ENCODE results near the gene KCNK1.
"Not testable (repeated sequence)": the region's sequence is repeated elsewhere in the genome, so short reads cannot be mapped to it uniquely, and the experiment has no call there.

KCNK1 gene

DNA sequence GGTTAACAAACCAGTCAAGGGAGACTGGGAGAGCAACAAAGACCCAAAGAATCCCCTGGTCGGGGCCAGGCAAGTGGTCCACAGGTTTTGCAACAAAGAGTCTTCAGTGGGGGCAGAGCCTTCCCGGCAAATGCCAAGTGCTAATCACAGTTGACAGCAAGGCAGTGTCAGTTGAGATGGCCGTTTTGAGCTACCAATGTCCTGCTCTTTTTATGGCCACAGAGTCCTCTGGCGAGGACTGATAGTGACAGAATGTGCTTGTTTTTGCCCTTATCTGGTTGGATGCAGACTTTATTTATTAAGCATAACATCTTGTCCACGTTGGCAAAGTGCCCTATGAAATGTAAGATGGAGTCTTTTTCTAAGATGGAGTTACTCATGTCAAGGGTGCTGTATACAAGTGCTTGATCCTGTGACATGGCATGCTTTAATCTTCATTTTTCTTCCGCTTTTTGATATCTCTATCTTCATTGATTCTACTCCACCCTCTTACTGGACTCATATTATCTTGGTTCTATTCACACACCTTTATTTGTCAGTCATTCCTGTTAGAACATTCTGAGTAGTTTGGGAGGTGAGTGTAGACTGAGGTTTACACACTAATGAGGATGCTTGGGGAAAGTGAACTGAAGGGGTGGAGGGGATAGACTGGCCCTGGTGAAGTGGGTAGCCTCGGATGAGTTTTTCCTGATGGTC lies 51.8 kb downstream of the KCNK1 start:
- TF ChIP-seq, protein P1, sequence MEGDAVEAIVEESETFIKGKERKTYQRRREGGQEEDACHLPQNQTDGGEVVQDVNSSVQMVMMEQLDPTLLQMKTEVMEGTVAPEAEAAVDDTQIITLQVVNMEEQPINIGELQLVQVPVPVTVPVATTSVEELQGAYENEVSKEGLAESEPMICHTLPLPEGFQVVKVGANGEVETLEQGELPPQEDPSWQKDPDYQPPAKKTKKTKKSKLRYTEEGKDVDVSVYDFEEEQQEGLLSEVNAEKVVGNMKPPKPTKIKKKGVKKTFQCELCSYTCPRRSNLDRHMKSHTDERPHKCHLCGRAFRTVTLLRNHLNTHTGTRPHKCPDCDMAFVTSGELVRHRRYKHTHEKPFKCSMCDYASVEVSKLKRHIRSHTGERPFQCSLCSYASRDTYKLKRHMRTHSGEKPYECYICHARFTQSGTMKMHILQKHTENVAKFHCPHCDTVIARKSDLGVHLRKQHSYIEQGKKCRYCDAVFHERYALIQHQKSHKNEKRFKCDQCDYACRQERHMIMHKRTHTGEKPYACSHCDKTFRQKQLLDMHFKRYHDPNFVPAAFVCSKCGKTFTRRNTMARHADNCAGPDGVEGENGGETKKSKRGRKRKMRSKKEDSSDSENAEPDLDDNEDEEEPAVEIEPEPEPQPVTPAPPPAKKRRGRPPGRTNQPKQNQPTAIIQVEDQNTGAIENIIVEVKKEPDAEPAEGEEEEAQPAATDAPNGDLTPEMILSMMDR (IDR thresholded peaks at IDR 0.05; ENCODE audit: control insufficient read depth, insufficient read depth, low read depth, low read length, missing control alignments), result no peak
- no peak overlapping the region for H3K4me3 ChIP-seq (ENCODE audit: control insufficient read depth, low read depth, low read length)
- no peak for DNase-seq (ENCODE audit: low read depth)

DNA sequence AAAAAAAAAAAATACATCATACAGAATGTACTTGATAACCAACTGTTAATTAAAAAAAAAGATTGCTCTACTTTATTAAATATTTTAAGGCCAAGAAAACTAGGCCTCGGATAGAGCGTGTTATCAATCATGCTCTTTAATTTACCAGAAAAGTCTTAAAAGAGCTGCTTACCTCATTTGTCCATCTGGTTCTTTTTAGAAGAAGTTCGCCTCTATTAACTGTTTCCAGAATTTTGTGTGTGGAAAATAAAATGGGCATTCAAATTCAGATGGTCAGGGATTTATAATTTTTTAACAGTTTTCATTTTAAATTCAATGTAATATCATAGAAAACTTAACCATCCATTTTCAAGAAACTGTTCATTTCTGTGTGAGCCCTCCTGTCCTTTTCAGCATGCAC lies 53.8 kb downstream of the KCNK1 start:
- TF ChIP-seq, protein P1 (IDR thresholded peaks at IDR 0.05; ENCODE audit: control insufficient read depth, insufficient read depth, low read depth, low read length, missing control alignments), result no peak
- DNase-seq (ENCODE audit: low read depth), result no peak

GRCh38 chr1:233668146-233668724 lies 54.3 kb downstream of the KCNK1 start:
- no peak overlapping the region for H3K4me3 ChIP-seq (ENCODE audit: control insufficient read depth, low read depth, low read length)
- DNase-seq (ENCODE audit: low read depth), result no peak
- TF ChIP-seq, protein P1 (IDR thresholded peaks at IDR 0.05; ENCODE audit: control insufficient read depth, insufficient read depth, low read depth, low read length, missing control alignments), result no peak

More for the DNA sequence above, 53.8 kb downstream of the KCNK1 start:
- no peak overlapping the region for H3K4me3 ChIP-seq (ENCODE audit: control insufficient read depth, low read depth, low read length)

DNA sequence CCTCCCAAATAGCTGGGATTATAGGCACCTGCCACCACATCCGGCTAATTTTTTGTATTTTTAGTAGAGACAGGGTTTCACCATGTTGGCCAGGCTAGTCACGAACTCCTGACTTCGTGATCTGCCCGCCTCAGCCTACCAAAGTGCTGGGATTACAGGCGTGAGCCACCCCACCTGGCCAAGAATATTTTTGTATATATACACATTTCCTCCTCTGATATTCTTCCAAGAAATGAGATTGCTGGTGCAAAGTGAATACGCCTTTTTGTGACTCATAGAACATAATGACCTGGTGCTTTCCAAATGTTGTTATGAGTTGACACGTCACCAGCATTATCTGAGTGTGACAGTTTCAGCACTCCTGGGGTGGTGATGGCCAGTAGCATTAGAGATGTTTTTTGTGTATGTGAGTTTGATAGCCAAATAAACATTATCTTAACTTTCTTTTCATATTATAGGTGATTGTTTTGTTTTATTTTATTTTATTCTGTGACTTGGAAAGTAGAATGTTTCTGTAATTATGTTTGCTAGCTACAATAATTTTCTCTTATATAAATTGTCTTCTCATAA lies 54.9 kb downstream of the KCNK1 start:
- TF ChIP-seq, protein P1 (IDR thresholded peaks at IDR 0.05; ENCODE audit: control insufficient read depth, insufficient read depth, low read depth, low read length, missing control alignments), result no peak
- peak; percentile 32 for DNase-seq (ENCODE audit: low read depth)
- H3K4me3 ChIP-seq (ENCODE audit: control insufficient read depth, low read depth, low read length), result no peak overlapping the region

- H3K4me3 ChIP-seq (ENCODE audit: control insufficient read depth, low read depth, low read length); DNase-seq (ENCODE audit: low read depth): not testable (repeated sequence)
These were observed 56.5 kb downstream of the KCNK1 start for GRCh38 chr1:233670363-233670762.

DNA sequence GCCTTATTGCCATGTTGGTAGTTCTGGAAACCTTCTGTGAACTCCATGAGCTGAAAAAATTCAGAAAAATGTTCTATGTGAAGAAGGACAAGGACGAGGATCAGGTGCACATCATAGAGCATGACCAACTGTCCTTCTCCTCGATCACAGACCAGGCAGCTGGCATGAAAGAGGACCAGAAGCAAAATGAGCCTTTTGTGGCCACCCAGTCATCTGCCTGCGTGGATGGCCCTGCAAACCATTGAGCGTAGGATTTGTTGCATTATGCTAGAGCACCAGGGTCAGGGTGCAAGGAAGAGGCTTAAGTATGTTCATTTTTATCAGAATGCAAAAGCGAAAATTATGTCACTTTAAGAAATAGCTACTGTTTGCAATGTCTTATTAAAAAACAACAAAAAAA lies 57.4 kb downstream of the KCNK1 start:
- TF ChIP-seq, protein P1 (IDR thresholded peaks at IDR 0.05; ENCODE audit: control insufficient read depth, insufficient read depth, low read depth, low read length, missing control alignments), result no peak
- no peak for DNase-seq (ENCODE audit: low read depth)
- no peak overlapping the region for H3K4me3 ChIP-seq (ENCODE audit: control insufficient read depth, low read depth, low read length)

DNA sequence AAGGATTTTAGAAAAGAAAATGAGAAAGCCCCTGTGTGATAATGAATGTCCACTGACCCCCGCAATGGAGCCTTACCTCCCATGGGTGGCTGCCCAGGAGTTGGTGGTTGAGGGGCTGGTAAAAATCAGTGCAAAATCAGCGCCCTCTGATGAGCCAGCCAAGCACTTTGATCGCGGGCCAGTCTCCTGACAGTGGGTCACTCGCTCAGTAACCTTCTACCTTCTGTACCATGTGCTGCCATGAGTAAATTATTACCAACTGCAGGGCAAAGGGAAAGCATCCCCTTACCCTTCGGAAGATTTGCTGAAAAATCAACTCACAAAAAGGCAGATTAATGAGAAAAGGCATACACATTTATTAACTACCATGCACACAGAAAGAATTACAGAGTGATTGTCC lies 58.8 kb downstream of the KCNK1 start:
- no peak overlapping the region for H3K4me3 ChIP-seq (ENCODE audit: control insufficient read depth, low read depth, low read length)
- TF ChIP-seq, protein P1 (IDR thresholded peaks at IDR 0.05; ENCODE audit: control insufficient read depth, insufficient read depth, low read depth, low read length, missing control alignments), result no peak
- no peak for DNase-seq (ENCODE audit: low read depth)
